ENCODE results near the gene PTCH1.

The PTCH1 gene

DNA sequence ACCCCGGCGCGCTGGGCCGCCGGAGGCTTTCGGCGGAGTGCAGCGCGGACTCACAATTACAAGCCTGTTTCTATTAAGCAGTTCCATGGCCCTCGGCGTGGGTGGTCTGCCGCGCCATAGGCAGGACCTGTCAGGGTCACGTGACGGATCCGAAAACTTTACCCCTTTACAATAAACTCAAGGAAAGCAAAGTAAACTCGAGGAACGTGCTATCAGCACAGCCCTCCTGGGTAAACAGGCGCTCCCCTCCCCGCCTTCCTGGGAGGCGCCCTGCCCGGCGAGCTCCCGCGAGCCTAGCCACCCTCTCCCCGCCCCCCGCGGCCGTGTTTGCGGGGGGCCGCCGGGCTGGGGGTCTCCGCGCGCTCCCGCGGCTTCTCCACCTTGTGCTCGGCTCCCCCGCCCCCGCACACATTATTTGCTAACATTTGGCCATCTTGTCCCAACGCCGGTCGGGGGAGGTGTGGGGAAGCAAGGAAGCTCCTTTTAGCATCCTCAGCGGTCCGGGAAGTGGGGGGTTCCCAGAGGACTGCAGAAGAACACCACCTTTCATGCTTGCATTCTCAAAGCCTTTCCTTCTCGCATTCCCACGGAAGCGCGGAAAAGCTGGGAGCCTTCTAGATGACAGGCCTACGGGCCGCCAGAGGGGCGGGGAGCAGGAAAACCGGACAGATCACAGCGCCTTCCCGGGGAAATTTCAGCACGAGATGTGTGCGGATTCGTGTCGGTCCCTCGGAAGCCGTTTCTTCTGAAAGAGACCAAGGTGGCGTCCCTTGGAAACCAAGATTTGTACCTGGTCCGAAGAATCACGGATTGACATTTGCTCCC, at the start of gene PTCH1:
Gene PTCH1 (minus strand): TSS at position 238 of the 825 bp plus-strand sequence.
- DNase-seq (peak; percentile 64), ATAC-seq (peak; percentile 33)

GRCh38 chr9:95565982-95566381, 49.2 kb upstream of the PTCH1 start:
- ATAC-seq (no peak), DNase-seq (no peak)

DNA sequence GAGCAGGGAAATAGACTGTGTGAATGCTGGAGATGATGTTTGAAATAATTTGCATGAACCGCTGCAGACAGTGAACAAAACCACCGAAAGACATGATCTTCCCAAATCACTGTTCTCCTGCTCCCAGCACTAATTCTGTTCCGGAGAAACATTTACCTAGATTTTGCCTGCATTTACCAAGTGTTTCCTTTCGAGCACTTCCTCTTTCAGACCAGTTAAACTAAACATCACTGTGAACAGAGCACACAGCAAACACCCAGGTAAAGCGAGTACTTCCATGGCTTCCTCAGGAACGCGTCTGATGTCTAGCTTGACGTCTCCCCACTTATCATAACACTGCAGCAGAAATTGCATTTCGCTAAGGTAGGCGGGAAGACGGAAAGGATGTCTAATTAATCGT, 45.1 kb upstream of the PTCH1 start:
- ATAC-seq (no peak), DNase-seq (no peak)

GRCh38 chr9:95557142-95557541, 40.4 kb upstream of the PTCH1 start:
- DNase-seq (no peak), ATAC-seq (no peak)

DNA sequence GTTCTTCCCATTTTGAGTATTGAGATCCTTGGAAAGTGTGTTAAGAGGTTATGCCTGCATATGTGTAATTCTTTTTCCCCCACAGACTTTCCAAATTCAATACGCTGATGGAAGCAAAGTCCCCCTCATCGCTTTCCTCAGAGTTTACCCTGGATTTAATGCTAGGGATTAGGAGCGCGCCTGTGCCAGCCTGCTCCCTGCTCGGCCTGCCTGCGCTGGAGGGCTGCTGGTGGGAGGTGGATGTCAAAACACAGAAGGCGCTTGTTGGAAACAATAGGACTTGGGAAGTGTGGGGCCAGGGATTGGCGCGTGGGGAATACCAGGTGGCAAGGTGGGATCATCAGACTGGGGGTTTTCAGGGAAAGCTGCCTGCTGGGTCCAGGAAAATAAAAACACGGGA, 39.8 kb upstream of the PTCH1 start:
- ATAC-seq (no peak), DNase-seq (no peak)

GRCh38 chr9:95552814-95553546, 36.2 kb upstream of the PTCH1 start:
- ATAC-seq (peak; percentile 52), DNase-seq (peak; percentile 26)

DNA sequence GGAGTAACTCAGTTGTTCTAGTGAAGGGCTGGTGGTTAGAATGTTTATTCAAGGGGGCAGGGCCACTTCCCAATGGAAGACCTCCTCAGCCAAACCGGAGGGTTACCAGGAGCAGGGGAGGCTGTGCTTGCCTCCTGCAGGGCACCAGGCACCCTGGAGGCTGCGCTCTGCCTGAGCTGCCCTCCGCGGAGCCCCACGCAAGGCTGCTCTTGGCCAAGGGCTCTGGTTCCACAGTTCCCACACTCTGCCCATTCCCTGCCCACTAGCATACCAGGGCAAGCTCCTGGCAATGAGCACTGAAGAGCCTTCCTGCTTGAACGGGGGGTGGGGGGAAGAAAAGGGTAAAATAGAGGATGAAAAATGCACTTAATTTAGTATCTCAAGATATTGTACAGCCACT, 35.5 kb upstream of the PTCH1 start:
- DNase-seq (no peak), ATAC-seq (no peak)

DNA sequence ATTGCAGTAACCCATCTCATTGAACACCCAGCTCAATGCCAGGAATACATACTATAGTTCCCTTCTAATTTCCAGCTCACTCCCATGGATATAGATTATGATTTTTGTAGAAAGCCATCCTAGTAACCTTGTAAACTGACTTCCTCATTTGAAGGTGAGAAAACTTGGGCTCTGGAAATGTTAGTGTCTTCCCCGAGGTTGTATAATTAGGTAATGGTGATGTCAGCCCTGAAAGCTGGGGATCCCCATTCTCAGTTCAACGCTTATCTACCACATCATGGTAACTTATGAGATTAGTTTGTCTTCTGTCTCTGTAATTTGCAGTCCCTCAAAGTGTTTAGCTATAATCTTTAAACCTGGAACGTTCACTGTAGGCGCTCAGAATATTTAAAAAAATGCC, 34.6 kb upstream of the PTCH1 start:
- ATAC-seq (no peak), DNase-seq (no peak)

DNA sequence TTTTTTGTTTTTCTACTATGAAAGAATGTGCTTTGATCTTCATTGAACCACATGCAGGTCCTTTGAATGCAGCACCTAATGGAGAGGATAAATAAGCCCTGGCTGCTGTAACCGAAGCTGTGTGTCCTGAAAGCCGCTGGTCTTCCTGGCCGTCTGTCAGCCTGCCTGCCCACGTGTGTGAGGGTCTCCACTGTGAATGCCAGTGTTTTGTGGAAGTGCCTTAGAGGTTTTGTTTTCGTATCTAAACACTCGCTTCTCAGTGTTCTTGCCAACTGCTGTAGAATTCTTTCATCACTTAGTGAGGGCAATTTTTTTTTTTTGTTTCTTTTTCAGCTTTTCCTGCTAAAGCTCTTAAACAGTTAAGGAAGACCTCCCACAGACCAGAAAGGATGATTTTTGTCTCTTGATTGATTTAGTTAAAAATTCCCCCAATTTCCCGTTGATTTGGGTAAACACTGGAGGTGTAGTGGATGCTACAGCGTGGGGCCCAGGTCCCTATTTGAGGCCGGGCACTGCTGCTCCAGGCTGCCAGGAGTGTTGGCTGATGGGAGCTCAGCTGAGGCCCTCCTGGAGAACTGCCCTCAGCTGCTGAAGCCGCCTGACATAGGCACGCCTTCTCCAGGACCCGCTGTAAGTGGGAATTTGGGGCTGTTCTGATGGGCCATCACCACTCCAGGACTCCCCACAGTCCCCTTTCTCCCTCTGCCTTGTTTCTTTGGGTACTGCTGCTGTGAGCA, 29.2 kb upstream of the PTCH1 start:
- DNase-seq (no peak), ATAC-seq (no peak)

DNA sequence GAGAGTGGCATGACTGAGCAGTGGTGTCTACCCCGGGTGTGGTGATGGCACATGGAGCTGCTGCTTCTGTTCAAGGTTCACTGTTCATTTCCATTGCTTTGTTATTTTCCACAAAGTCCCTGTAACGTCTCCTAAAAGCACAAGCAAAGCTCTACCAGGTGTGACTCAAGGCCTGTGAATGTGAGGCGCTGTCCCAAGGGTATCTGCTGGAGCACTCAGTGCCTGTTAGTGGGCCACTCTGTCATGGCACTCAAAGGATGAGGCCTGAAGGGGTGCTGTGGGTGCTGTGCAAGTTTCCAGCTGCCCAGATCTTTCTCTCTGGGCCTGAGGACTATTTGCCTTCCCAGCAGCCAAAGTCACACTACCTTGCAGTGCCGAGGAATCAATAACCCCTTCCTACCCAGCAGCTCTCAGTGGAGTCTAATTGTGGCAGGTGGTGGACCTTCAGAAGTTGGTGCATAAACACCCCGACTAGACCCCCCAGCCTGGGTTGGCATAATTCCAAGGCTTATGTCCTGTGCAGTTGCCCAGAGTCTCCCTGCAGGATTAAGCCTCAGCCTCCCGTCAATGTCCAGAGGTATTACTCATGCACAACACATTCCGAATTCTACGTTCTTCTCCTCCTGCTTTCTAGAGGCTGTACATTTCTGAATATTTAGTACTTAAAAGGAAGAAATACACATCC, 17.4 kb upstream of the PTCH1 start:
- DNase-seq (no peak), ATAC-seq (no peak)

DNA sequence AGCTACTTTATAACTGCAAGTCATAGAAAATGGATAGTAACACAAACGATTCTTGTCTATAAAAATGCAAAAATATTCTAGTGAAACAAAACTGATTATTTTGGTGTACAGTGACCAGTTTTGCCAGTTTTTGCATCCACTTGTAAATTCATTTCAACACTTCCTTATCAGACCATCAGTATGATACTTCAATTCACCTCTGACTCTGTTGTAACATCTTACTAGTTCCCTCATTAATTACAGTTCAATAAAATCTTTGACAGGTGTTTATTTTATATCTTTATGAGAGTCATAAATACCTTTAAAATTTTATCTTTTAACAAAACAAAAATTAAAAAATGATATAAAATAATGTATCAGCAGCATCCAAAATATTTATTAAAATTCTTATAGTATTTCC, 13.1 kb upstream of the PTCH1 start:
- no peak for ATAC-seq

DNA sequence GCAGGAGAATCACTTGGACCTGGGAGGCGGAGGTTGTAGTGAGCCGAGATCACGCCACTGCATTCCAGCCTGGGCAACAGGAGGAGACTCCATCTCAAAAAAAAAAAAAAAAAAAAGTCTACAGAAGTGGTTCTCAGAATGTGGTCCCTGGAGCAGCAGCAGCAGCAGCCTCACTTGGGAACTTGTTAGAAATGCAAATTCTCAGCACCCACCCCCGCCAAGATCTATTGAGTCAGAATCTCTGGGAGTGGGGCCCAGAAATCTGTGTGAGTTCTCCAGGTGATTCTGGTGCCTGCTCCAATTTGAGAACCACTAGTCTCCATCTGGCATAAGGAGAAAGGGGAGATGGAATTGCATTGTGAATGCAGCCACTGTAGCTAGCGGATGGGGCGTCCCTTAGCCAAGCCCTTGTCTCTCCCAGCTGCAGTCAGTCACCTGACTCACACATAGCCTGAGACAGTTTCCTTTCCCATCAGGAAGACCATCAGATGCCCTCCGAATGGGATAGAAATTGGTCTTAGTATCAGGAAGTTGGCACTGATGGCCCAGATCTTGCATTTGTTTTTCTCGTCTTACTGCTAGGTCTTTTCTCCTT, 12.2 kb upstream of the PTCH1 start:
- ATAC-seq (no peak), DNase-seq (no peak)

More for the DNA sequence above, 13.1 kb upstream of the PTCH1 start:
- DNase-seq, result no peak

DNA sequence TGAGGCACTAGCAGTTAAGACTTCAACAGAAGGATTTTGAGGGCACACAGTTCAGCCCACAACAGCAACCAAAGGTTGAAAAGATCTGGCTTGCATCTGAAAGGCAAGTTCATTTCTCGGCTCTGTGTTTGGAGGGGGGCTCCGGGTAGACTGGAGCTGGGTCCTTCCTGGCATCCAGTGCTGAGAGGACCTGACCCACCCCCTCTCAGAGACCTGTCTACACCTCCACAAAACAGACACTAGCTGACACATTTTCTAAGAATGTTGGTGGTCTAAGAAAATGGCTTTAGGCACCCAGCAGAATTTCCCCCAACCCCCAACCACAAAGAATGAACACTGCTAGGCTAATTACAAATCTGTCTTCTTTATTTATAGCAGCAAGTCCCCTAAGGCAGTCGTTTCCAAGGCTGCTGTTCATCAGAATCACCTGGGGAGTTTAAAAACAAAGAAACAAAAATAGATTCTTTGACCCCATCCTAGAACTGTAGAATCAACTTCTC, 6.2 kb upstream of the PTCH1 start:
- ATAC-seq (no peak), DNase-seq (no peak)

- ATAC-seq (no peak), DNase-seq (no peak)
Observed at GRCh38 chr9:95521699-95522098, 4.9 kb upstream of the PTCH1 start.

DNA sequence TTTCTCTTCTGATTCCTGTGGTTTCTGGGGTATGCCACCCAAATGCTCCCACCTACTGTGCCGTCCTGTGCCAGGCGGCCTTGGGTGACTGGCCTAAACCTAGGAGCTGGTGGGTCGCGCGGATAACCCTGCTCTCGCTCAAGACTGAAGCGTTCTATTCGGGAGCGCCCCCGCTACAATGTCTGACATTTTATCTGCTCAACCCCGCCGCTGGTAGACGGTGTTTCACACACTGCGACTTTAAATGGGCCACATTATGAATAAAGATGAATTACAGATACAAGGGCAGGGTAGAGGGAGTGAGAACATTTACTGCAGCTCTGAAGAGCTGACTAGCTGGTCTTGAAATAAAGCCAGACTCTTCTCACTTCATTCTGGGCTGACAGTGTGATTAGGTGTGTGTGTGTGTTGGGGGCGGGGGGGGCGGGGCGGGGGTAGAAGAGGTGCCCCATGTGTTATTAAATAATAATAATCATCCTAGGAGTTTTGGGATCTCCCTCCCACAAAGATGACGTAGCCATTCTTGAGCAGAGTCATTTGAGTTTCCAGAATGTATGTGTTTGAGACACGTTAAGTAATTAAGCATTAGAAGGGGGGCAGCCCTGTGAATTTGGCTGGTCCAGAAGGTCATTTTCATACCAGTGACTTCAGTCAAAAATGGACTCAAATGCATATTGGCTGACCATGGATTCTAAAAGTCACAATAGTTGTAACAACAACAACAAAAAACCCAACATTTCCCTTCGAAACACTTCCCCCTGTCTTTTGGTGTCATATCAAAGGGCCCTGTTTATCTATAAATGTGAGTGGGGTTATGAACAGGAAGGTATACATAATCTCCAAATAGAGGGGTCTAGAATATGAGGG, 1.0 kb upstream of the PTCH1 start:
- DNase-seq, result no peak

DNA sequence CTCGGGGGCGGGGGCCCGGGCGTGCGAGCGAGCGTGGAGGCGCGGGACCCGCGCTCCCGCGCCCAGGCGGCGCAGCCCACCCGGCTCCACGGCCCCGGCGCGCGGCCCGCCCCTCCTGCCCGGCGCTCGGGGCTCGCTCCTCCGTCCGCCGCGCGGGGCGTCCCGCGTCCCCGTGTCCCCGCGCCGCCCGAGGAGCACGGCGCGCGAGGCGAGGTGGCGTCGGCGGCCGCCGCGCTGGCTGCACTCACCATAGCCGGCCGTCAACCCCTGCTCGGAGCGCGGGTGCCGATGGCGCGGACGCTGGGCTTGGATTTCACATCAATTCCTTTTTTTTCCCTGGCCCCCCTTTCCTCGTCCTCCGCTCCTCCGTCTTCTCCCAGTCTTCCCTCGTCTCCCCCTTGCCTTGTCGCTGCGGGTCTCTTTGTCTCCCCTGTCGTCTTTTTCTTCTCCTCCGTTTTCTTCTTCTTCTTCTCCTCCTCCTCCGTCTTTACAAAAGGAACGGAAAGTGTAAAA, 494 bp downstream of the PTCH1 start:
- no peak for ATAC-seq
- DNase-seq, result no peak

More for the DNA sequence above, 1.0 kb upstream of the PTCH1 start:
- no peak for ATAC-seq

DNA sequence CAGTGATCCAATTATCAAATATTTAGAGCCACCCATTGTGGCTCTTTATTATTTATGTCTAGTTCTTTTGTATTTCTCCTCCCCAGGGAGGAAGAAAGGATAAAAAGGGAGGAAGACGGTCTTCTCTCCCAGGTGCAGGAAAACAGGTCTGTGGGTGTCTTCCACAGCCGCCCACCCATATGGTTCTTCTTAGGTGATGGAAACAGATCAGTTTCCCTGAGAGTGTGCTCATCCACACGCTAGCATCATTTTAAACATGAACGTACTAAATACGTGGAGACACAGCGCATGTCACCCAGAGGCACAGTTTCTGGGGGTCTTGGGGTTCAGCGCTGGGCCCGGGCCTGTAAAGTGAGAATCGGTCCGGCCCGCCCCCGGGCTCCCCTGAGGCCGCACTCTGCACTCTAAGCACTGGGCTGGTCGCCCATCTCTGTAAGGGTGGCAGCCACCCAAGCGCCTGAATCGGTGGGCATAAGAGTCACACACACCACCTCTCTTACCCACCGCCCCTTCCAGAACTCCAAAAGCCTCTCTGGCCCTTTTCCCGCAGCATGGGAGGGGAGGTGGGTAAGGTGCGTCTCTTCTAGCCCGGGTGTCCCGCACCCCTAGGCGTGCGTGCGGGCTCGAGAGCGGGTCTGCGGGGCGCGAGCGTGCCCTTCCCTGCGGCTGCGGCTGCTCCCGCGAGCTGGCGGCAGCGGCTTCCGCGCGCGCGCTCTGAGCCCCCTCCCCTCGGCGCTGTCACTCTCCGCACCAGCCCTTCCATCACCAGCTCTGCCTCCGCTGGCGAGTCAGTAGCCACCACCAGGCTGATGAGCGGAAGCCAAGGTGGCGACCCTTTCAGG, 1.3 kb downstream of the PTCH1 start:
- DNase-seq, result peak; percentile 51
- ATAC-seq, result no peak

GRCh38 chr9:95514342-95514741, 2.4 kb downstream of the PTCH1 start:
- no peak for ATAC-seq
- DNase-seq, result no peak

DNA sequence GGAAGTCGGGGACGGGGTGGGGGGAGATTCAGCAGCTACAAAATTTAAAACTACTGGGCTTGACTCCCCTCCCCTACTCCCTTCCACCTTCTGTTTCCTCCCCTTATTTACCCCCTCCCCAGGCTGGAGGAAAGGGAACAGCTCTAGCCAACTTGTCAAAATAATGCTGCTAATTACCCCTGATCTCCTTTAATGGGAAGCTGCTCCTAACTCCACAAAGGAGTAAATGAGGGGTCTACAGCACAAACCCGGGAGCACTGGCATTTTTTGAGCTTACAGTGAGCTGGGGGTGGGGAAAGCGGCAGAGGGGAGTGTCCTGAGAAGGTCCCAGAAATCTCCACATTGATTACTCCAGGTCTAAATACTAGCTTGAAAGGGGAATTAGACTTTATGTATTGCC, 3.1 kb downstream of the PTCH1 start:
- no peak for DNase-seq
- ATAC-seq, result no peak

DNA sequence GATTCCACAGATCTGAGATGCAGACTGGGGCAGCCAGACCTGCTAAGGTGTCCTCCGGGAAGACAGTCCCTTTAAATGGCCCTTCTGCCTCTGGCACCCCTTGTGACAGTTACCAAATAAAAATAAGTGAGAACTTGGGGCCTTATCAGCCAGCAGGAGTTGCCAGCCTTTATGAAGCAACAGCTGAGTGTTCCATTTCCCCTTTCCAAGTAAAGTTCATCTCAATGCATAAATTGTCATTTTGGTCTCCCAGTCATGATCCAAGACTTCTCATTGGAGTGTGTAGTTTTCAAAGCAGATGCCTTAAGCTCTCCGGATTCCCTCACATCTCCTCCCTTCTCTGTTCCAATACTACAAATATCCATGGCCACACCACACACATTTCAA, 4.1 kb downstream of the PTCH1 start:
- DNase-seq (no peak), ATAC-seq (no peak)

Data from stimulated activated naive CD8-positive, alpha-beta T cell treated with anti-CD3 and anti-CD28 coated beads, Interleukin-15, Interleukin-2, amounts not matched to agents 100 U/mL and 50 U/mL, for 24 hours (primary cell).